ENCODE data around the gene SDHAF3.

The SDHAF3 gene

DNA sequence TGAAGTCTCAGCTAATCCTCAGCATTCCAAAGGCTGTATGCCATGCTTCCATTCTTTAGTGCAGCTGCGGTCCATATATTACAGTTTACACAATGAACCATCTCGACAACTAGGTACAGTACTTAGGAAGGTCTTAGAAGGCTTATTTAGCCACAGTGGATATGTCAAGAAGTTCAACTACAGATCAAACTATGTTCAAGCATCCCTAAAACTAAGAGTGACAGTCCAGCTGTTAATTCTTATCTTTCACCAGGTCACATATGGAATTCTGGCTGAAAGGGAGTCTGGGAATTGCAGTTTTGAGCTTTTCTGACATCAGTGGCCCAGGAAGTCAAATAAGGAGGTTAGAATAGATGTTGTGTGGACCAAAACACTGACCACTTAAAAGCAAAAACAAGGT is 106.8 kb downstream of the SDHAF3 start:
- no peak for DNase-seq

DNA sequence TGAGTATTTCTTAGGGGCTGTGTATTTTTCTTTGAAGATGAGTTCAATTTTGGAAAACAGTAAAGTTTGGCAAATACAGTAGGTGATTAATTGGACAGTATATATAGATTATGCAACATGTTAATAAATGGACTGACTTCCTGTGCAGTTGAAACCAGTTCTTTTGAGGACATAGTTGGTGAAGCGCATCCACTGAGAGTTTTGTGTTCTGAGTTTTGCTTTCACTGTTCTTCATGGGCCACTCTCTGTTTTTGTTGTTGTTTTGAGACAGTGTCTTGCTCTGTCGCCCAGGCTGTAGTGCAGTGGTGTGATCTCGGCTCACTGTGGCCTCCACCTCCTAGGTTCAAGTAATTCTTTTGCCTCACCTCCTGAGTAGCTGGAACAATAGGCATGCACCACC is 109.0 kb downstream of the SDHAF3 start:
- DNase-seq = no peak
